Lung (tissue), 13 donors: Measurements from ENCODE around the gene MYO10. TPM values are rescaled to one million over a fixed set of nuclear protein-coding genes. Genes with fewer than 3 reads are reported as not detected.

ENCODE experiments used
- ATAC-seq: fragments of 200-7000 bp; cut with Tn5 transposase; one replicate; pipeline ENCODE4 v1.9.1; 2020; ENCODE audit warnings: moderate number of reproducible peaks; ENCODE audit not compliant: insufficient read depth, low FRiP score
- DNase-seq, 3 donors: peaks; one replicate each; pipeline ENCODE4 v3.0.0-alpha.2; 2013 to 2017
- H3K27ac ChIP-seq, 2 donors: one replicate each; pipeline ENCODE4 v1.5.1; 2013; ENCODE audit warnings: mild to moderate bottlenecking in 2 of 2, moderate library complexity in 2 of 2, control low read depth in 1 of 2, inconsistent platforms in 1 of 2, low read depth in 1 of 2, low read length in 1 of 2
- H3K27me3 ChIP-seq, 3 donors: one replicate each; pipeline ENCODE4 v1.5.1; 2013; ENCODE audit warnings: low read length in 2 of 3; ENCODE audit not compliant: control insufficient read depth in 3 of 3, insufficient read depth in 3 of 3
- H3K36me3 ChIP-seq, 4 donors: one replicate each; pipeline ENCODE4 v1.5.1; 2013; ENCODE audit warnings: low read length in 4 of 4, mild to moderate bottlenecking in 1 of 4, moderate library complexity in 1 of 4; ENCODE audit not compliant: control insufficient read depth in 4 of 4, insufficient read depth in 4 of 4
- H3K4me1 ChIP-seq, 5 donors: one replicate each; pipeline ENCODE4 v1.5.1; 2013; ENCODE audit warnings: low read length in 5 of 5, mild to moderate bottlenecking in 2 of 5, moderate library complexity in 1 of 5; ENCODE audit not compliant: control insufficient read depth in 5 of 5, insufficient read depth in 5 of 5
- H3K4me3 ChIP-seq: one replicate; pipeline ENCODE4 v1.5.1; 2013; ENCODE audit warnings: mild to moderate bottlenecking, control low read depth, moderate library complexity
- H3K9ac ChIP-seq, 2 donors: one replicate each; pipeline ENCODE4 v1.5.1; 2013; ENCODE audit warnings: low read length in 2 of 2, control low read depth in 1 of 2; ENCODE audit not compliant: insufficient read depth in 1 of 2
- H3K9me3 ChIP-seq, 4 donors: one replicate each; pipeline ENCODE4 v1.5.1; 2013; ENCODE audit warnings: low read length in 3 of 4, mild to moderate bottlenecking in 1 of 4, moderate library complexity in 1 of 4; ENCODE audit not compliant: control insufficient read depth in 4 of 4, insufficient read depth in 3 of 4
- WGBS, 2 donors: extraction: QIAGEN DNeasy Blood & Tissue Kit; methylation state at CpG; one replicate each; pipeline ENCODE4 v1.1.7; 2013; 5-methylcytosine and 5-hydroxymethylcytosine counted together
- polyA plus RNA-seq, 2 donors: library from polyadenylated mRNA; stranded (reverse); fragments of 200-250 nt; gene quantifications; one replicate each; pipeline ENCODE4 v1.2.1, GENCODE V29; 2013
- small RNA-seq: library from RNA; depleted of rRNA; stranded (forward); fragments of <200 nt; gene quantifications from one replicate; pipeline ENCODE3, GENCODE V24; 2014; ENCODE audit warnings: low replicate concordance
- total RNA-seq, 2 donors: library from RNA; depleted of rRNA in 1 of 2; stranded (reverse); fragments of >200 nt in 1 of 2; gene quantifications; one replicate each; pipeline ENCODE4 v1.2.1, GENCODE V29; 2014 to 2021
- TF ChIP-seq, protein P1 (sequence below): IDR thresholded peaks from 2 replicates; pipeline ENCODE4 v1.5.1; 2012; ENCODE audit warnings: mild to moderate bottlenecking; ENCODE audit errors: control extremely low read depth, extremely low read depth
- donor health status: control.
- donor health status: control.
- donor health status: Bipolar disorder and iron deficiency.
- donor health status: healthy.
- donor health status: DM: yes; HTN: yes; CAD: no.

Gene MYO10
- total and polyA plus RNA-seq, 4 donors: 10.6 to 71.5 (median 28.2) TPM

GRCh38 chr5:16615741-16616535 is 320.1 kb downstream of the MYO10 start:
- ATAC-seq: no peak
- Histone ChIP-seq H3K27me3 (peaks cover 0 to 43% (median 13%) of the 10 kb centered on the region in 3 donors), H3K27ac (peak overlapping the region in 1 of 2 donors; percentile 80), H3K4me3 (peak overlapping the region; percentile 74), H3K36me3 (no peaks in the 10 kb centered on the region), H3K9me3 (no peaks in the 10 kb centered on the region), H3K9ac (no peak overlapping the region), H3K4me1 (peaks cover 0 to 13% (median 8%) of the 10 kb centered on the region in 5 donors)
- no peak for DNase-seq
- WGBS, 2 donors: 15 to 18% methylated on average over 31 of the region's 31 CpGs
- TF ChIP-seq, protein P1, sequence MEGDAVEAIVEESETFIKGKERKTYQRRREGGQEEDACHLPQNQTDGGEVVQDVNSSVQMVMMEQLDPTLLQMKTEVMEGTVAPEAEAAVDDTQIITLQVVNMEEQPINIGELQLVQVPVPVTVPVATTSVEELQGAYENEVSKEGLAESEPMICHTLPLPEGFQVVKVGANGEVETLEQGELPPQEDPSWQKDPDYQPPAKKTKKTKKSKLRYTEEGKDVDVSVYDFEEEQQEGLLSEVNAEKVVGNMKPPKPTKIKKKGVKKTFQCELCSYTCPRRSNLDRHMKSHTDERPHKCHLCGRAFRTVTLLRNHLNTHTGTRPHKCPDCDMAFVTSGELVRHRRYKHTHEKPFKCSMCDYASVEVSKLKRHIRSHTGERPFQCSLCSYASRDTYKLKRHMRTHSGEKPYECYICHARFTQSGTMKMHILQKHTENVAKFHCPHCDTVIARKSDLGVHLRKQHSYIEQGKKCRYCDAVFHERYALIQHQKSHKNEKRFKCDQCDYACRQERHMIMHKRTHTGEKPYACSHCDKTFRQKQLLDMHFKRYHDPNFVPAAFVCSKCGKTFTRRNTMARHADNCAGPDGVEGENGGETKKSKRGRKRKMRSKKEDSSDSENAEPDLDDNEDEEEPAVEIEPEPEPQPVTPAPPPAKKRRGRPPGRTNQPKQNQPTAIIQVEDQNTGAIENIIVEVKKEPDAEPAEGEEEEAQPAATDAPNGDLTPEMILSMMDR: no peak

- peaks cover 0 to 9% (median 5%) of the 10 kb centered on the region in 5 donors for H3K4me1 ChIP-seq
- peaks cover 0 to 21% (median 13%) of the 10 kb centered on the region in 3 donors for H3K27me3 ChIP-seq
- TF ChIP-seq, protein P1: no peak
- ATAC-seq: no peak
- no peak overlapping the region for H3K9ac ChIP-seq
- 76 to 95% methylated on average over 2 of the region's 2 CpGs for WGBS, 2 donors
- no peaks in the 10 kb centered on the region for H3K36me3 ChIP-seq
- no peak overlapping the region for H3K4me3 ChIP-seq
- H3K27ac ChIP-seq: no peak overlapping the region
- no peak for DNase-seq
- H3K9me3 ChIP-seq: no peaks in the 10 kb centered on the region
Measured at GRCh38 chr5:16612007-16612406, 324.1 kb downstream of the MYO10 start.

Small RNA genes lying within 50 kb of the gene (small RNA-seq; reads per million reads assigned to genes)
- not detected for gene RF00019
- gene RNA5SP179: not detected
- not detected for gene RNU6-660P
